SK-N-SH treated with all-trans-retinoic acid at 6 μM for 48 hours (cell line): ENCODE data around the gene SERP2.

Source experiments
- ATAC-seq: fragments of 200-7000 bp; cut with Tn5 transposase; 3 replicates; pipeline ENCODE4 v1.9.1; 2020; ENCODE audit warnings: mild to moderate bottlenecking, moderate library complexity
- ARNTL ChIP-seq: fragments of 450-650 bp; formaldehyde crosslinking; IDR thresholded peaks from 2 replicates; pipeline ENCODE4 v1.5.0; 2020; ENCODE audit warnings: low read depth, mild to moderate bottlenecking, moderate library complexity, borderline replicate concordance
- BACH2 ChIP-seq: fragments of 250-450 bp; sonication (Bioruptor Pico); IDR thresholded peaks from 2 replicates; pipeline ENCODE4 v1.9.0; 2021; ENCODE audit warnings: mild to moderate bottlenecking, borderline replicate concordance
- CSDC2 ChIP-seq: fragments of 250-450 bp; sonication (Bioruptor Pico); IDR thresholded peaks from 2 replicates; pipeline ENCODE4 v1.5.0; 2020; ENCODE audit warnings: mild to moderate bottlenecking, moderate library complexity
- CSRNP3 ChIP-seq: fragments of 250-450 bp; sonication (Bioruptor Pico); IDR thresholded peaks from 2 replicates; pipeline ENCODE4 v1.5.1; 2021; ENCODE audit warnings: mild to moderate bottlenecking, moderate library complexity
- ISL1 ChIP-seq: fragments of 250-450 bp; sonication (Bioruptor Pico); IDR thresholded peaks from 2 replicates; pipeline ENCODE4 v2.1.2; 2022; ENCODE audit warnings: mild to moderate bottlenecking, moderate library complexity
- OSR1 ChIP-seq: fragments of 250-450 bp; sonication (Bioruptor Pico); IDR thresholded peaks from 2 replicates; pipeline ENCODE4 v1.8.0; 2022; ENCODE audit warnings: moderate library complexity, mild to moderate bottlenecking, inconsistent platforms
- PATZ1 ChIP-seq: fragments of 250-450 bp; sonication (Bioruptor Pico); IDR thresholded peaks from 2 replicates; pipeline ENCODE4 v1.8.0; 2020; ENCODE audit warnings: mild to moderate bottlenecking, moderate library complexity, borderline replicate concordance
- POU6F1 ChIP-seq: fragments of 250-450 bp; sonication (Bioruptor Pico); IDR thresholded peaks from 2 replicates; pipeline ENCODE4 v1.8.0; 2021; ENCODE audit warnings: low read depth, mild to moderate bottlenecking, moderate library complexity, borderline replicate concordance
- PPARA ChIP-seq: fragments of 250-450 bp; sonication (Bioruptor Pico); IDR thresholded peaks from 2 replicates; pipeline ENCODE4 v1.5.0; 2020; ENCODE audit warnings: mild to moderate bottlenecking, borderline replicate concordance
- RARB ChIP-seq: fragments of 250-450 bp; sonication (Bioruptor Pico); IDR thresholded peaks from 2 replicates; pipeline ENCODE4 v1.8.0; 2021; ENCODE audit warnings: mild to moderate bottlenecking, moderate library complexity
- SNAI2 ChIP-seq: fragments of 250-450 bp; sonication (Bioruptor Pico); IDR thresholded peaks from 2 replicates; pipeline ENCODE4 v1.5.0; 2020; ENCODE audit warnings: mild to moderate bottlenecking, moderate library complexity
- TCF4 ChIP-seq: fragments of 250-450 bp; sonication (Bioruptor Pico); IDR thresholded peaks from 2 replicates; pipeline ENCODE4 v1.8.0; 2021; ENCODE audit warnings: mild to moderate bottlenecking, moderate library complexity, borderline replicate concordance
- TOX ChIP-seq: fragments of 250-450 bp; sonication (Bioruptor Pico); IDR thresholded peaks from 2 replicates; pipeline ENCODE4 v1.8.0; 2021; ENCODE audit warnings: mild to moderate bottlenecking, moderate library complexity, borderline replicate concordance
- TSHZ2 ChIP-seq: fragments of 250-450 bp; sonication (Bioruptor Pico); IDR thresholded peaks from 2 replicates; pipeline ENCODE4 v1.5.0; 2020; ENCODE audit warnings: mild to moderate bottlenecking, moderate library complexity
- ZC3H10 ChIP-seq: fragments of 250-450 bp; sonication (Bioruptor Pico); IDR thresholded peaks from 2 replicates; pipeline ENCODE4 v1.5.1; 2021; ENCODE audit warnings: mild to moderate bottlenecking, moderate library complexity
- ZFP30 ChIP-seq: fragments of 450-650 bp; formaldehyde crosslinking; IDR thresholded peaks from 2 replicates; pipeline ENCODE4 v1.5.0; 2022; ENCODE audit warnings: mild to moderate bottlenecking, moderate library complexity
- ZNF565 ChIP-seq: fragments of 450-650 bp; formaldehyde crosslinking; conservative IDR thresholded peaks from 2 replicates; pipeline ENCODE4 v1.5.0; 2020; ENCODE audit warnings: low read depth, mild to moderate bottlenecking, moderate library complexity
- ZNF70 ChIP-seq: fragments of 450-650 bp; formaldehyde crosslinking; IDR thresholded peaks from 2 replicates; pipeline ENCODE4 v1.5.0; 2020; ENCODE audit warnings: mild to moderate bottlenecking, moderate library complexity
- ZNF8 ChIP-seq: fragments of 450-650 bp; formaldehyde crosslinking; IDR thresholded peaks from 2 replicates; pipeline ENCODE4 v1.5.0; 2020; ENCODE audit warnings: mild to moderate bottlenecking, moderate library complexity

The SERP2 gene

GRCh38 chr13:44399074-44399473, 25.4 kb downstream of the SERP2 start:
- no peak for ATAC-seq
- TF ChIP-seq CSRNP3 (CRISPR knock-in tag) = no peak
- TF ChIP-seq PATZ1 = no peak
- TF ChIP-seq POU6F1 = no peak
- no peak for TF ChIP-seq RARB (CRISPR knock-in tag)
- TF ChIP-seq ZNF70 (CRISPR knock-in tag) = no peak

- no peak for ATAC-seq
- no peak for TF ChIP-seq CSDC2 (CRISPR knock-in tag)
- TF ChIP-seq PATZ1 = no peak
- no peak for TF ChIP-seq ARNTL (CRISPR knock-in tag)
- no peak for TF ChIP-seq SNAI2 (CRISPR knock-in tag)
- no peak for TF ChIP-seq ZNF565 (CRISPR knock-in tag)
- no peak for TF ChIP-seq TCF4
- TF ChIP-seq ZNF8 (CRISPR knock-in tag) = no peak
- no peak for TF ChIP-seq ZC3H10 (CRISPR knock-in tag)
- TF ChIP-seq ZFP30 (CRISPR knock-in tag) = no peak
- TF ChIP-seq TOX (CRISPR knock-in tag) = no peak
- TF ChIP-seq CSRNP3 (CRISPR knock-in tag) = no peak
- no peak for TF ChIP-seq ISL1 (CRISPR knock-in tag)
- no peak for TF ChIP-seq OSR1 (CRISPR knock-in tag)
- TF ChIP-seq, all 23 proteins: peak for 0
Observed at GRCh38 chr13:44400736-44401135, 27.1 kb downstream of the SERP2 start.

GRCh38 chr13:44401577-44401976, 28.0 kb downstream of the SERP2 start:
- no peak for ATAC-seq
- TF ChIP-seq PPARA (CRISPR knock-in tag) = no peak
- TF ChIP-seq ZNF8 (CRISPR knock-in tag) = no peak
- TF ChIP-seq SNAI2 (CRISPR knock-in tag) = no peak
- TF ChIP-seq ZNF565 (CRISPR knock-in tag) = no peak
- no peak for TF ChIP-seq CSDC2 (CRISPR knock-in tag)
- TF ChIP-seq TCF4 = no peak
- no peak for TF ChIP-seq OSR1 (CRISPR knock-in tag)
- no peak for TF ChIP-seq TSHZ2
- no peak for TF ChIP-seq RARB (CRISPR knock-in tag)
- TF ChIP-seq CSRNP3 (CRISPR knock-in tag) = no peak
- no peak for TF ChIP-seq POU6F1
- no peak for TF ChIP-seq PATZ1
- TF ChIP-seq BACH2 = no peak
- TF ChIP-seq ZFP30 (CRISPR knock-in tag) = no peak
